Mucosa of descending colon (tissue), 3 donors: ENCODE data around the gene GABPB1. TPM values are rescaled to one million over a fixed set of nuclear protein-coding genes. Genes with fewer than 3 reads are reported as not detected.

Source experiments
- ATAC-seq: fragments of 200-7000 bp; cut with Tn5 transposase; one replicate; pipeline ENCODE4 v1.9.1; 2020; ENCODE audit warnings: mild to moderate bottlenecking, moderate library complexity
- DNase-seq, 3 donors: peaks; one replicate each; pipeline ENCODE4 v3.0.0-alpha.2; 2020
- H3K36me3 ChIP-seq: fragments of 200-600 bp; one replicate; pipeline ENCODE4 v1.8.0; 2021; ENCODE audit warnings: low read depth, mild to moderate bottlenecking
- H3K4me1 ChIP-seq: fragments of 200-600 bp; one replicate; pipeline ENCODE4 v1.8.0; 2021; ENCODE audit warnings: low read depth, mild to moderate bottlenecking
- H3K4me3 ChIP-seq: fragments of 200-600 bp; one replicate; pipeline ENCODE4 v1.8.0; 2021; ENCODE audit warnings: mild to moderate bottlenecking
- H3K9me3 ChIP-seq: fragments of 200-600 bp; one replicate; pipeline ENCODE4 v1.8.0; 2021; ENCODE audit warnings: mild to moderate bottlenecking
- intact Hi-C, 2 donors: fragments of 100-400 bp; cut with DNase I in 1 of 2; cut with micrococcal nuclease in 1 of 2; formaldehyde crosslinking; loops; one replicate each; pipeline versions ENCODE4 v1.11.0 to v1.11.1; 2022; cut with DNase I, micrococcal nuclease
- total RNA-seq, 3 donors: library from RNA; stranded (reverse); fragmentation: NEBNext Ultra II Directional in 2 of 3; extraction: Animal tissue kit (Norgen Biotek cat#: 25700) in 2 of 3; gene quantifications; one replicate each; pipeline versions ENCODE4 v1.2.1 to v1.2.4, GENCODE V29; 2021 to 2023
- TF ChIP-seq, protein P1 (sequence below): fragments of 200-600 bp; IDR thresholded peaks from one replicate; pipeline ENCODE4 v1.8.0; 2022; ENCODE audit warnings: antibody characterized with exemption, mild to moderate bottlenecking
- donor health status: DM: no; HTN: no; CAD: no; lungs with moderate emphysema.
- donor health status: DM: no; HTN: no; CAD: no.
- donor health status: DM: no; HTN: yes; CAD: no.

The GABPB1 gene
- total RNA-seq, 3 donors from 2014 or later = 10.0 to 15.6 (median 12.3) TPM

DNA sequence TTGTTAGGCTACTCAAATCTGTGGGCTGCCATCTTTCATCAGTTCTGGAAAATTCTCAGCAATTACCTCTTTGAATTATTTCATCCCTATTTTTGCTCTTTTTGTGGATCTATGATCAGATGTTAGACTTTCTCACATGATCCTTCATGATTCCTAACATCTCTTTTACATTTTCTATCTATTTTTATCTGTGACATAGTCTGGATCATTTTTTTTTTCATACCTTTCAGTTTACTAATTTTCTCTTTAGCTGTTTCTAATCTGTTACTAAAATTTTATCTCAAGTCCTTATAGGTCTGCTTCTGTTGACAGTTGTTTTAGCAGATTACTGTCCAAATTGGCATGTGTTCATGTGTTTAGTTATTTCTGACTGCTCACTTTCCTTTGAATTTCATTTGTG is 47.2 kb downstream of the GABPB1 start:
- ATAC-seq = no peak
- Histone ChIP-seq H3K4me3 (no peak overlapping the region), H3K36me3 (no peaks in the 10 kb centered on the region), H3K9me3 (no peaks in the 10 kb centered on the region), H3K4me1 (no peaks in the 10 kb centered on the region)
- TF ChIP-seq, protein P1, sequence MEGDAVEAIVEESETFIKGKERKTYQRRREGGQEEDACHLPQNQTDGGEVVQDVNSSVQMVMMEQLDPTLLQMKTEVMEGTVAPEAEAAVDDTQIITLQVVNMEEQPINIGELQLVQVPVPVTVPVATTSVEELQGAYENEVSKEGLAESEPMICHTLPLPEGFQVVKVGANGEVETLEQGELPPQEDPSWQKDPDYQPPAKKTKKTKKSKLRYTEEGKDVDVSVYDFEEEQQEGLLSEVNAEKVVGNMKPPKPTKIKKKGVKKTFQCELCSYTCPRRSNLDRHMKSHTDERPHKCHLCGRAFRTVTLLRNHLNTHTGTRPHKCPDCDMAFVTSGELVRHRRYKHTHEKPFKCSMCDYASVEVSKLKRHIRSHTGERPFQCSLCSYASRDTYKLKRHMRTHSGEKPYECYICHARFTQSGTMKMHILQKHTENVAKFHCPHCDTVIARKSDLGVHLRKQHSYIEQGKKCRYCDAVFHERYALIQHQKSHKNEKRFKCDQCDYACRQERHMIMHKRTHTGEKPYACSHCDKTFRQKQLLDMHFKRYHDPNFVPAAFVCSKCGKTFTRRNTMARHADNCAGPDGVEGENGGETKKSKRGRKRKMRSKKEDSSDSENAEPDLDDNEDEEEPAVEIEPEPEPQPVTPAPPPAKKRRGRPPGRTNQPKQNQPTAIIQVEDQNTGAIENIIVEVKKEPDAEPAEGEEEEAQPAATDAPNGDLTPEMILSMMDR = no peak
- intact Hi-C loops = no loop called here
- DNase-seq = no peak

DNA sequence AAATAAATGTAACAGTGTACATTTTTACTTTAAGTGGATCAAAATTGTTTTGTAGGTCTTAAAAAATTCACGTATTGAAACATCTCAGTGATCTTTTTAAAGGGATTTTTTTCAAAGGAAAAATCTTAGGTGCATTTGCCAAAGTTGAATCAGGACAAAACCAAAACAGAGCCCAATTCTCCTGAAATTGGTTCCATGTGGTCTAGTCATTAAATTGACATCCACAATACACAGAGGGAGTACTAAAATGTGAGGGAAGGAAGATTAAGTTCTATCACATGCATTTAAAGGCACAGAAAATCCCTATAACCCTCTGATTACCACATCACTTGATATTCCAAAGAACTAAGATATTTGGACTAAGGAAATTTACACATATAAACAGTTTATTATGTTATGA is 50.2 kb downstream of the GABPB1 start:
- no peaks in the 10 kb centered on the region for H3K36me3 ChIP-seq
- ATAC-seq = no peak
- intact Hi-C loops = no loop called here

DNA sequence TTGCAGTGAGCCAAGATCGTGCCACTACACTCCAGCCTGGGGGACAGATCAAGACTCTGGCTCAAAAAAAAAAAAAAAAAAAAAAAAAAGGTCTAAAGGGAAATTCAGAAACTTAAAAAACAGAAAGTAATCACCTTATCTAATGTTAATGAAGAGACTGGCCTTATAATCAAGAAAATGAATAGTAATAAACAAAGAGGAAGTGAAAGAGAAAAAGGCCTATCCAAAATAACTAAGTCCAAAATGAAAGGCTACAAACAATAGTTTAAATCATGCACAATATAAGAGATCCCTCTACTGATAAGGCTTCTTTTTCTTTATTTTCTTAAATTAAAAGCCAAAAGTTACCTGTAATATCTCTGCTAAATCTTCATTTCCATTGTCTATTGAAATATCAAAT is 52.4 kb downstream of the GABPB1 start:
- H3K36me3 ChIP-seq = no peaks in the 10 kb centered on the region
- DNase-seq (no peak), ATAC-seq (no peak)
- TF ChIP-seq, protein P1 = no peak
- no peaks in the 10 kb centered on the region for H3K9me3 ChIP-seq
- intact Hi-C loops = no loop called here
- no peak overlapping the region for H3K4me3 ChIP-seq
- no peaks in the 10 kb centered on the region for H3K4me1 ChIP-seq

More for the DNA sequence above, 50.2 kb downstream of the GABPB1 start:
- no peak overlapping the region for H3K4me3 ChIP-seq
- TF ChIP-seq, protein P1 = no peak
- H3K4me1 ChIP-seq = no peaks in the 10 kb centered on the region
- no peaks in the 10 kb centered on the region for H3K9me3 ChIP-seq
- DNase-seq = no peak

DNA sequence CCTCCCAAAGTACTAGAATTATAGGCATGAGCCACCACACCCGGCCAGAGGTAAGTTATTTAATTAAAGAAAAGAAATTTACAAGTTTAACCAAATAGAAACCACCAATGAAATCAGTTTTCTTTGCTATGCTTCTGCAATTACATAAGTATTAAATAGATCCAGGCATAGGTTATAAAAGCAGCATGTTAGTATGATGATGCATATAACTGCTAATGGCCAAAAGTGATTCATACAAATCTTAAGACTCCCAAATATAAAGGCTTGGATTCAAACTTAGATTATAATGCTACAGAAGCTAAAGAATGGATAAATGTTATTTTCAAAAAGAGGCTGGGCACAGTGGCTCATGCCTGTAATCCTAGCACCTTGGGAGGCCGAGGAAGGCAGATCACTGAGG is 56.7 kb downstream of the GABPB1 start:
- DNase-seq = no peak
- TF ChIP-seq, protein P1 = no peak
- no peak for ATAC-seq
- Histone ChIP-seq H3K9me3 (no peaks in the 10 kb centered on the region), H3K4me3 (no peak overlapping the region), H3K36me3 (no peaks in the 10 kb centered on the region), H3K4me1 (no peaks in the 10 kb centered on the region)
- intact Hi-C loops = no loop called here

DNA sequence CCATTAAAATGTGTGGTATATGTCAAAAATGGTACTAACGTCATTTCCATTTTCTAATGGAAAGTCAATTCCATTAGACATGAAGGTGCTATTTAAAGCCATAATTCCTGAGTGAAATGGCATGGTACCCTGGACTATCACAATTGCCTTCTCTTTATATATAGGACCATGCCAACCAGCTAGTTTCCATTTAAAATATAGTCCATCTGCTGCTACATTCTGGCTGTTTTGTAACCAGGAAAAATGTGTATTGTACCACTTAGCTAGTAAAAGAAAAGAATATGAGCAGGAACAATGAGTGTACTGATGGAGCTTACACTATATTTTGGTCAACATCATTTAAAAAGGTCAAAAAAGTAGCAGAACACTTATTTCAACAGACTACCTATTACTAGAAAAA is 59.0 kb downstream of the GABPB1 start:
- no peaks in the 10 kb centered on the region for H3K4me1 ChIP-seq
- intact Hi-C loops = no loop called here
- DNase-seq (no peak), ATAC-seq (no peak)
- H3K4me3 ChIP-seq = no peak overlapping the region
- TF ChIP-seq, protein P1 = no peak
- H3K36me3 ChIP-seq = no peaks in the 10 kb centered on the region
- no peaks in the 10 kb centered on the region for H3K9me3 ChIP-seq

DNA sequence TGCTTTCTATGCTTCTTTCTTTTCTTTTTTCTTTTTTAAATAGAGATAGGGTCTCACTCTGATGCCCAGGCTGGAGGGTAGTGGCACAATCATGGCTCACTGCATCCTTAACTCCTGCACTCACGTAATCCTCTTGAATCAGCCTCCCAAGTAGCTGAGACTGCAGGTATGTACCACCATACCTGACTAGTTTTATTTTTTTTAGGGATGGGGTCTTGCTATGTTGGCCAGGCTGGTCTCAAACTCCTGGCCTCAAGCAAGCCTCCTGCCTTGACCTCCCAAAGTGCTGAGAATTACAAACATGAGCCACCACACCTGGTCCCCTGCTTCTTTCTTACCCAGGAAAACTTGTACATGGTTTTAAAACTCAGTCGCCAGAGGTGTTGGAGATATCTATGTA is 65.2 kb downstream of the GABPB1 start:
- TF ChIP-seq, protein P1 = no peak
- H3K9me3 ChIP-seq = no peaks in the 10 kb centered on the region
- DNase-seq (no peak), ATAC-seq (no peak)
- no peak overlapping the region for H3K4me3 ChIP-seq
- no peaks in the 10 kb centered on the region for H3K36me3 ChIP-seq
- intact Hi-C loops = no loop called here
- H3K4me1 ChIP-seq = no peaks in the 10 kb centered on the region
